NOMO-1 treated with DMSO at 0.1 percent for 48 hours (cell line): ENCODE measurements around the gene PHETA1.
"Not testable (repeated sequence)": the region's sequence is repeated elsewhere in the genome, so short reads cannot be mapped to it uniquely, and the experiment has no call there.

Source experiments
- DNase-seq: peaks from one replicate; lab custom pipeline; 2025; ENCODE audit not compliant: unreplicated experiment; lab: John Stamatoyannopoulos, UW

PHETA1 gene

GRCh38 chr12:111405859-111406473, 37.1 kb upstream of the PHETA1 start, which contains the start of gene SH2B3:
Gene SH2B3, plus strand, starts transcription at chr12:111405923. Its CDS starts 12,223 bp downstream, at chr12:111418146.
- DNase-seq, result no peak

GRCh38 chr12:111405149-111405858, 36.4 kb upstream of the PHETA1 start:
- peak; percentile 97 for DNase-seq

- no peak for DNase-seq
These were observed 35.7 kb upstream of the PHETA1 start for GRCh38 chr12:111404362-111405148.

GRCh38 chr12:111402490-111402824, 33.6 kb upstream of the PHETA1 start:
- not testable (repeated sequence) for DNase-seq

GRCh38 chr12:111401167-111401605, 32.3 kb upstream of the PHETA1 start:
- no peak for DNase-seq

- not testable (repeated sequence) for DNase-seq
These were observed 31.0 kb upstream of the PHETA1 start for GRCh38 chr12:111399741-111400404.

- no peak for DNase-seq
These were observed 29.6 kb upstream of the PHETA1 start for GRCh38 chr12:111398530-111398929.

GRCh38 chr12:111396726-111397445, 28.0 kb upstream of the PHETA1 start:
- peak; percentile 74 for DNase-seq

GRCh38 chr12:111396271-111396670, 27.4 kb upstream of the PHETA1 start:
- DNase-seq, result not testable (repeated sequence)

- peak; percentile 52 for DNase-seq
These were observed 26.7 kb upstream of the PHETA1 start for GRCh38 chr12:111395336-111396187.

- no peak for DNase-seq
These were observed 25.6 kb upstream of the PHETA1 start for GRCh38 chr12:111394480-111394879.

- DNase-seq, result peak; percentile 93
These were observed 24.9 kb upstream of the PHETA1 start for GRCh38 chr12:111393700-111394300.

GRCh38 chr12:111390910-111391309, 22.0 kb upstream of the PHETA1 start:
- no peak for DNase-seq

GRCh38 chr12:111389635-111390034, 20.7 kb upstream of the PHETA1 start:
- no peak for DNase-seq

- no peak for DNase-seq
These were observed 18.9 kb upstream of the PHETA1 start for GRCh38 chr12:111387747-111388323.

- no peak for DNase-seq
These were observed 18.0 kb upstream of the PHETA1 start for GRCh38 chr12:111386885-111387284.

GRCh38 chr12:111384596-111384995, 15.7 kb upstream of the PHETA1 start:
- no peak for DNase-seq

- no peak for DNase-seq
These were observed 11.2 kb upstream of the PHETA1 start for GRCh38 chr12:111379942-111380554.

- no peak for DNase-seq
These were observed 8.5 kb upstream of the PHETA1 start for GRCh38 chr12:111377440-111377839.
